Nephron (organoid): ENCODE data around the gene BCL6.

Experiments
- H3K27ac Mint-ChIP-seq, 3 experiments: 2 replicates each; pipeline ENCODE4 v1.8.0; 2020; ENCODE audit warnings: mixed read lengths in 3 of 3, mild to moderate bottlenecking in 2 of 3, moderate library complexity in 1 of 3
- H3K27me3 Mint-ChIP-seq: 2 replicates; pipeline ENCODE4 v1.8.0; 2021; ENCODE audit warnings: low read depth, mild to moderate bottlenecking, moderate library complexity, mixed read lengths
- H3K36me3 Mint-ChIP-seq: 2 replicates; pipeline ENCODE4 v1.8.0; 2020; ENCODE audit warnings: low read depth, mixed read lengths
- H3K4me1 Mint-ChIP-seq: 2 replicates; pipeline ENCODE4 v1.8.0; 2020; ENCODE audit warnings: mixed read lengths
- H3K4me3 Mint-ChIP-seq, 3 experiments: 2 replicates each; pipeline ENCODE4 v1.8.0; 2020; ENCODE audit warnings: mild to moderate bottlenecking in 3 of 3, mixed read lengths in 3 of 3, moderate library complexity in 2 of 3
- H3K9me3 Mint-ChIP-seq: 2 replicates; pipeline ENCODE4 v1.8.0; 2020; ENCODE audit warnings: mixed read lengths
- TF ChIP-seq, protein P1 (sequence below), 3 experiments: fragments of 200-600 bp; sonication (generic); IDR thresholded peaks; one replicate each; pipeline ENCODE4 v1.5.0; 2021; ENCODE audit warnings: antibody characterized with exemption in 3 of 3; ENCODE audit not compliant: unreplicated experiment in 3 of 3

The BCL6 gene

GRCh38 chr3:187745201-187746058 is at the start of gene BCL6:
Gene BCL6 (minus strand): TSS chr3:187745468. CDS start chr3:187733693, 11,775 bp downstream.
- H3K27me3 Mint-ChIP-seq = peaks cover 8% of the 10 kb centered on the region
- TF ChIP-seq, protein P1, sequence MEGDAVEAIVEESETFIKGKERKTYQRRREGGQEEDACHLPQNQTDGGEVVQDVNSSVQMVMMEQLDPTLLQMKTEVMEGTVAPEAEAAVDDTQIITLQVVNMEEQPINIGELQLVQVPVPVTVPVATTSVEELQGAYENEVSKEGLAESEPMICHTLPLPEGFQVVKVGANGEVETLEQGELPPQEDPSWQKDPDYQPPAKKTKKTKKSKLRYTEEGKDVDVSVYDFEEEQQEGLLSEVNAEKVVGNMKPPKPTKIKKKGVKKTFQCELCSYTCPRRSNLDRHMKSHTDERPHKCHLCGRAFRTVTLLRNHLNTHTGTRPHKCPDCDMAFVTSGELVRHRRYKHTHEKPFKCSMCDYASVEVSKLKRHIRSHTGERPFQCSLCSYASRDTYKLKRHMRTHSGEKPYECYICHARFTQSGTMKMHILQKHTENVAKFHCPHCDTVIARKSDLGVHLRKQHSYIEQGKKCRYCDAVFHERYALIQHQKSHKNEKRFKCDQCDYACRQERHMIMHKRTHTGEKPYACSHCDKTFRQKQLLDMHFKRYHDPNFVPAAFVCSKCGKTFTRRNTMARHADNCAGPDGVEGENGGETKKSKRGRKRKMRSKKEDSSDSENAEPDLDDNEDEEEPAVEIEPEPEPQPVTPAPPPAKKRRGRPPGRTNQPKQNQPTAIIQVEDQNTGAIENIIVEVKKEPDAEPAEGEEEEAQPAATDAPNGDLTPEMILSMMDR (IDR thresholded peaks at IDR 0.05; ENCODE audit: unreplicated experiment in 3 of 3) = no peak
- no peaks in the 10 kb centered on the region for H3K36me3 Mint-ChIP-seq
- H3K27ac Mint-ChIP-seq = peak within 1 kb of the TSS; percentile 100
- H3K9me3 Mint-ChIP-seq = no peaks in the 10 kb centered on the region
- peak within 1 kb of the TSS; percentile 94 to 98 (median 97) for H3K4me3 Mint-ChIP-seq
- H3K4me1 Mint-ChIP-seq = peaks cover 70% of the 10 kb centered on the region

DNA sequence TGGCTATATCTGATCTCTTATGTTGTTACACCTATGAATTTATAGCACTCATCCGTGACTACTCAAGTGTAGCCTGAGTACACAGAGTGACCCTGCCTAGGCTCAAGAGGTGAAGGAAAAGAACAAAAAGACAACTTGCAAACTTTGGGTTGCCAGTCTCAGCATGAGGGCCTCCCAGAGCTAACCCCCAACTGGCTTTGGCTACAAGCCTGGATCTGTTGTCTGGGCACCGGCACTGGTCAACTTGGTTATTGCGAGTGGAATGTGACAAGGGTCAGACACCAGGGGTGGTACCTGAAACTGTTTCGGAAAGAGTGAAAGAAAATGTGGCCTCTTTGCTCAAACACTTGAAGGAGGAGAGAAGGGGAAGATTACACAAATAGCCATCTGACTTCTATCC is 49.5 kb upstream of the BCL6 start:
- Mint-ChIP-seq H3K27me3 (no peaks in the 10 kb centered on the region), H3K36me3 (no peaks in the 10 kb centered on the region), H3K4me1 (no peaks in the 10 kb centered on the region), H3K4me3 (no peak overlapping the region), H3K27ac (no peak overlapping the region), H3K9me3 (no peaks in the 10 kb centered on the region)
- TF ChIP-seq, protein P1 (IDR thresholded peaks at IDR 0.05; ENCODE audit: unreplicated experiment in 3 of 3) = no peak

DNA sequence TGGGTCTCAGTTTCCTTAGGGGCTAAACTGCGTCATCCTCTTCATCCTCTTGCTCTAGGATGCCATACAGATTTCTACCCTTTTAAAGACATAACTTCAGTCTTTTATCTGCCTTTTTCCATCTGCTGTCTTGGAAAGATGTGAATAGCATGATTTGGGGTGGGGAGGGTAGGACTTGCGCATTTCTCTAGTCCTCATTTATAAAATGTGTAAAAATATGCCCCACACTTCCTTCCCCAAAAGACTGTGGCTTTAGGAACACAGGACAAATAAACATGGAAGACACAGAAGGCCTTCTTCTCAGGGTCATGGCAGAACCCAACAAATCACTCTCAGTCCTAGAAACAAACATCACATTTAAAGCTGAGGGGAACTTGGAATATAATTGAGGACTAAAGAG is 48.4 kb upstream of the BCL6 start:
- Mint-ChIP-seq H3K9me3 (no peaks in the 10 kb centered on the region), H3K27ac (no peak overlapping the region), H3K4me1 (no peaks in the 10 kb centered on the region)

DNA sequence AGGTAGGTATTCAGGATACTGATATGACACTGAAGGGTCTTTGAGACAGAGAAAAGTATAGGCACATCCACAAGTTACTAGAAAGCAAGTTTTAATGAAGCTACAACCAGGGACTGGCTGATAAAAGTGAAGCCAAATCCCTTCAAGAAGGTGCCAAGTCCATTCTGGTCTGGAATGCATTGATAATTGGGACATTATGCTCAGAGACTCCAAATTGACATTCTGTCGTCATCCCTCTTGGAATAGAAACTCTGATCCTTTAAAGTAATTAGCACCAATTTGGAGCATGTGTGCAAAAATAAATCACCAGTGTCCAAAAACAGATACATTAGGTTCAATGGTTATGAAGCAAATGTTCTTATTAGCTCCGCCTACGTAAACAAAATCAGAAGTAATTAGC is 47.3 kb upstream of the BCL6 start:
- TF ChIP-seq, protein P1 (IDR thresholded peaks at IDR 0.05; ENCODE audit: unreplicated experiment in 3 of 3) = no peak
- Mint-ChIP-seq H3K9me3 (no peaks in the 10 kb centered on the region), H3K27ac (no peak overlapping the region), H3K4me1 (no peaks in the 10 kb centered on the region), H3K36me3 (no peaks in the 10 kb centered on the region), H3K4me3 (no peak overlapping the region), H3K27me3 (no peaks in the 10 kb centered on the region)

More for the DNA sequence above, 48.4 kb upstream of the BCL6 start:
- H3K36me3 Mint-ChIP-seq = no peaks in the 10 kb centered on the region
- no peak overlapping the region for H3K4me3 Mint-ChIP-seq
- H3K27me3 Mint-ChIP-seq = no peaks in the 10 kb centered on the region
- TF ChIP-seq, protein P1 (IDR thresholded peaks at IDR 0.05; ENCODE audit: unreplicated experiment in 3 of 3) = no peak

DNA sequence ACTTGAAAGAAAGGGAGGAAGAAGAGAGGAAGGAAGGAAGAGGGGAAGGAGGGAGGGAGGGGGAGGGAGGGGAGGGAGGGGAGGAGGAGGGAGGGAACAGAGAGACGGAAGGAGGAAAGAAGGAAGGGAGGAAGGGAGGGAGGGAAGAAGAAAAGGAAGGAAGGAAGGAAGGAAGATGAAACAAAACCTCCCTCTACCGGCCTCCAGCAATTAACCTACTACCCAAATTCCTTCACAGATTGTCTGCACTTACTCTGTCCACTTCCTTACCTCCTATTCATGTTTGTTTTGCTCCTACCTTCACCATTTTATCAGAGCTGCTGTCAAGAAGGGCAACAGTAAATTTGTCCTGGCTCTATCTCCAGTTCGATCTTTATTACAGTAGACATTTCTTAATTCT is 44.6 kb upstream of the BCL6 start:
- Mint-ChIP-seq H3K9me3 (no peaks in the 10 kb centered on the region), H3K36me3 (no peaks in the 10 kb centered on the region), H3K27ac (no peak overlapping the region), H3K4me1 (no peaks in the 10 kb centered on the region), H3K4me3 (no peak overlapping the region), H3K27me3 (no peaks in the 10 kb centered on the region)
- TF ChIP-seq, protein P1 (IDR thresholded peaks at IDR 0.05; ENCODE audit: unreplicated experiment in 3 of 3) = no peak
